Activated CD4-positive, alpha-beta T cell treated with anti-CD3 and anti-CD28 coated beads, Interleukin-2, amount 50 U/mL, for 4 hours (primary cell): Measurements from ENCODE around the gene PTPRM.

Source experiments
- DNase-seq, 2 experiments: peaks; one replicate each; pipeline ENCODE4 v3.0.0-alpha.2; 2020

The PTPRM gene

DNA sequence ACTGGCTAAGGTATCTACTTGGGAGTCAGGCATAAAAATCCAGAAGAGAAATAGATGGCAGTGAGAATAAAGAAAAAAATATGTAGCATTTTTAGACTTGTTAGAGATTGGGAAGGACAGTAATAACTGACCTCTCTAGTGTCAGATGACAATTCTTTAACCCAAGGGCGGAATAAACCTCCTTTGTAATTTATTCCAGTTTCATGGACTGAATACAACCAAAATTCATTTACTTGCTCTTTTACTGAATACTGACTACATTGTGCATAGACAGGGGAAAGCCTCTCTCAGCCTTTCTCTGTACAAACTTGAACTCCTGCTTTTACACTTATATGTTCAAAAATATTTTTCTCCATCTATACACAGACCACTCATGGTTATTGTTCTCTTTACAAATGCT is 566.8 kb downstream of the PTPRM start:
- DNase-seq: no peak

DNA sequence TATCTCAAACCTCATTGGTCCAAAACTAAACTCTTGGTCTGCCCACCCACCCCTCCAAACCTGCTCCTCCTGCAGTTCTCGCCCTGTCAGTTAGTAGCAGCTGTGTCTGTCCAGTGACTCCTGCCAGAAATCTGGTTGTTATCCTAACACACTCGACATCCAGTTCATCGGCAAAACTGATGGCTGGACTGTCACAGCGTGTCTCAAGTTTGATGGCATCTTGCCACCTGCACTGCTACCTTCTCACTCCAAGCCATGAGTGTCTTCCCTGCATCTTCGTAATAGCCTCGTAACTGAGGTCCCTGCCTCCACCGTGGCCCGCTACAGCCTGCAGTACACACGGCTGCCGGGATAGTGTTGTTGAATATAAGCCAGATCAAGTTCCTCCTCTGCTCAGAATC is 572.0 kb downstream of the PTPRM start:
- no peak for DNase-seq

DNA sequence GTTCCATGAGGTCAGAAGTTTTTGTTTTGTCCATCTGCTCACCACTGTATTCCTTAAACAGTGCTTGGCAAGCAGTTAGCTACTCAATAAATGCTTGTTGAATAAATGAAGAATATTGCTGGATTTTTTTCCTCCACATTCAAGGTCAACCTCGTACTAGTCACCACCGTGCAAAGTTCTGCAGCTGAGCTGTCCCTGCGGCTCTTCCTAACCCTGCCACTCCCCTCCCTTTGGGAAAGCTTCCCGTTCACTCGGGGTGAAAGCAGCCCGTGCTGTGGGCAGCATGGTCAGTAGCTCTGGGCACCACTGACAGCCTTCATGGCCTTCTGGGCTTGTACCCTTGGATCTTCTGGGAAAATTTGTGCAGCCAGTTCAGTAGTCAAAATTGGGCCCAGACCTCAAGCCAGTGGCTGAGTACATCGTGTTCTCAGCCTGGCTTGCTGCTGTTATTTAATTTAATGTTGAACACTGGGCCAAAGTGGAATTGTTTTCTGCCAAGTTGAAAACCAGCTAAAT is 572.8 kb downstream of the PTPRM start:
- DNase-seq: no peak

DNA sequence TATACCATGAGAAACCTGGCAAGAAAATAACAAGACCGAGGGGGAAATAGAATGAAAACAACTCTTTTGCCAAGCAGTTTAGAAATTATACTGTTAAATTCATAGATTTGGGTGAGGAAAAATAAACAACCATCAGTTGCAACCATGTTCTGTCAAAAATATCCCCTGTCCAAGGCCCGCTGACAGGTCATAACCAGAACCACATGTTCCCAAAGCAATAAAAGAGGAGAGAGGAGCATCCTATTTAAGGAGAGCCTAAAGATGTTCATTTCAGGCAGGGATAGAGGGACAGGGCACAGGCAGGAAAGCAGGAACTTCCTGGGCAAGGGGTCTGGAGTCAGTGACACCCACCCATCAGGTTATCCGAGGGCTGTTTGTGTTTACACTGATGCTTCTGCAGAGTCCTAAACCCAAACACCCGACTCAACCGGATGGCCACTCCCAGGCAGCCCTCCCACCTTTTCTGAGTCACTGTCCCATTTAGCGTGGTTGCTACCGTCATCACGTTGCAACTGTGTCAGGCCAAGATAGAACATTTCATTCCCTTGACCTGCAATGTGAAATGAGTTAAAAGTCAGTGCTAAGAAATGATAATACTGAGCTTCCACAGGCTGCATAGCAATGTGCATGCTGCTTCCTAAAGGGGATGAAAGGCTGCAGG is 573.9 kb downstream of the PTPRM start:
- no peak for DNase-seq

DNA sequence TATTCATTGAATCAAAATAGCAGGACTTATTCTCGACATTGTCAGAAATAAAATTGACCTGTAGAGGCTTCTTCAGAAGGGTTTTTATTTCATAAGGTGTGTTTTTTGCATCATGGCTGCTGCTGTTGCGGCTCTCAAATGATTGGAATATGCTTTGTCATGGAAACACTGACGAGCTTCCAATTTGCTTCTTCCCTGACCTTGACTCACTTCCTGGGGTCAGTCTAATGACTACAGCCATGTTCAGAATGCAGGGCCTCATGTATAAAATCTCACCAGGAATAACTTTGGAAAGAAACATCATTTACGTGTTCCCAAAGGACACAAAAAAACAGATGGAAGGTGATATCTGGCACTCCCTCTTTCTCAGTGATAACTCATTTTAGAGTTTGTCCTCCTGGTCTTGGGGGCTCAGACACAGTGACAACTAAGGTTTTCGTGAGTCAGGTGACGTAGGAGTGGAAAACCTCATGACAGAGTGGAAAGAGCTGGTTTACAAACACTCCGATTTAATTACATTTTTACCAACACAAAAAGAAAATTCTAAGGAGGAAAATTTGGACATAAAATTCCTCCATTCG is 575.1 kb downstream of the PTPRM start:
- no peak for DNase-seq

DNA sequence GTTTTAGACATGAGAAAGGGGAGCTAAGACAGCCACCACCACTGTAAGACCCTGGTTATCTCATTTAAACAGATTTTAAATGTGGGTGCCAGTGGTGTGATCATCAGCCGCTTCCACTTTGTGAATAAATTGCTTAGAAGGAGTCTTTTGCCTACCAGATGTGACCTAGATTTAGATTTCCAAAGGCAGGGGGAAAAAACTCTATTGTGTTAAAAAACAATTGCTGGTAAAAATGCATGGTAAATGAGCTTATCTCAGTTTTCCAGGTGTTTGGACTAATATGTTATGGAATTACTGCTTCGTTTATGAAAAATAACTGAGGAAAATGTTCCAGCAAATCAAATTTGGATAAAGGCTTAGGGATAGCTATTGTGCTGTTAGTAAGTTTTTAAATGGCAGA is 575.8 kb downstream of the PTPRM start:
- DNase-seq: no peak

DNA sequence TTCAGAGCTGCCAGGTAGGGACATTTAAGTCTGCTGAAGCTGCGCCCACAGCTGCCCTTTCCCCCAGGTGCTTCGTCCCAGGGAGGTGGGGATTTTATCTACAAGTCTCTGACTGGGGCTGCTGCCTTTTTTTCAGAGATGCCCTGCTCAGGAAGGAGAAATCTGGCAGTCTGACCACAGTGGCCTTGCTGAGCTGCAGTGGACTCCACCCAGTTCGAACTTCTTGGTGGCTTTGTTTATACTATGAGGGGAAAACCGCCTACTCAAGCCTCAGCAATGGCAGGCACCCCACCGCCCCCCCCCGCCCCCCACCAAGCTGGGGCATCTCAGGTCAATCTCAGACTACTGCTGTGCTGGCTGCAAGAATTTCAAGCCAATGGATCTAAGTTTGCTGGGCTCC is 584.1 kb downstream of the PTPRM start:
- no peak for DNase-seq

DNA sequence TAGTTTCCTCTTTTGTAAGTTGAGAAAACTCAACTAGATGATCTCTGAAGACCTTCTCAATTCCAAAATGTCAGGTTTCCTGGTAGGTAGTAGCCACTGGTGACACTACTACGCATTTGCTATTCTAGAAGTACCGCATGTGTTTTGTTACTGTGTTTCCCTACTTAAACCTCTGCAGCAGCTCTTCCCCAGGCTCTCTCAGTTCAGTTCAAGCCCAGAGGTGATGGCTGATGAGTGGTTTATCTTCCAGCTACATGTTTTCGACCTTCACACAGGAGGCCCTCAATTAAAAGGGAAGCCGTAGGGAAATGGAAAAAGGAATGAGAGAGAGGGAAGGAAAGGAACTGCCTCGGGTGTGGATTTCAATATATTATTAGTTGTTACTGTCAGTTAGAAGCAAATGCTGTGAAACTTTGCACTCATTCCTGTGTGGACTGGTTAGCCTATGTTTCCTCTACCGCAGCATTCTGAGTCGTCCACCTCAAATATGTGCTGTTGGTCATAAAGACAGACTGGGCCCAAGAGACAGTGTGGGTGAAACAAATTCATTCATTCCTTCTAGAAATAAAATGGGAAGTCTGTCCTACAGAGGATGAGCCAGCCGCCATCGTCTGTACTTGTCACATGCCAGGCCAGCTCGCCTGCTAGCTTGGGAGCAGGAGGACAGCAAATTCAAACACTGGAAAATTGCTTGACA is 586.9 kb downstream of the PTPRM start:
- DNase-seq: no peak

DNA sequence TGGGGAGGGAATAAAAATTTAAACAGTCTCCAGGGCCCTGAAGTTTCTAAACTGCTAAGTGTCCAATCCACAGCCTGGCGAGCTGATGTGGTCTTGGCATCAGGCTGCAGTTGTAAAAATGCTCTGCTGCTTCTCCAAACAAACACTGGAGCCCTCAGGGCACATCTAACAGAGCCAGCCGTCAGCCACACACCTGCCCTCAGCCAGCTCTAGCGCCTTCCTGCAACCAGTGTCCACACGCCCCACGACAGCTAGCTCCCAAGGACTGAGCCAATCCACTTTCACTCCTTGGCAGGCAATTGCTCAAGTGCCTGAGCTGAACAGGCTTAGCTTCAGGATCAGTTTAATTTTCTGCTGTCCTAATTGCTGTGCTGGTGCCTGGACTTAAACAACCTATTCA is 595.7 kb downstream of the PTPRM start:
- DNase-seq: no peak

DNA sequence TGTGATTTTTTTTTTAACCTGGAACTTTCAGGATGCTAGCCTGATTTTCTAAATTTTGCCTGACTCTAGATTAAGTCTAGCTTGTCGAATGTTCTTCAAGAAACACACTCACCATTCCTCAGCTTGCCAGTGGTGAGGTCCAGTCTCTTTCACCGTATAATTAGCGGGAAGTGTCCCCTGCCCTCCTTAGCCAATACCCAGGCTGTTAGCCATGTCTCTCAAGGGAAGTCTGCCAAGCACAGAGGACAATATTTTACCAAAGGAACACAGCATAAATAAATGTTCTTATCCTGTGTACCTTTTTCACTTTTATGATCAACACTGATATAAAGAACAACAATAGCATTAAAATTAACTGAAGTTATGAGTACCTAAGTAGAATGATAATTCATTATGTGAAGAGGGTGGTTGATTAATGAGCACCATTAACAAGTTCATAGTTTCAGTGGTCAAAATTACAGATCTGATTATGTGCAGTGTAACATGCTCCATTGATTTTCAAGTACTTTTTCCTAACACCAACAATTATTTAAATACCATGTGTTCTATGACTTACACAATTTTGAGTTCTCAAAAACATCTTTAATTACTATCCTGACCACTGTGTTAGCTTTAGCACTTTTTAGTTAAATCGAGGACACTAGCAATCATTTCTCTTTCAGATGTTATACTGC is 596.3 kb downstream of the PTPRM start:
- no peak for DNase-seq

DNA sequence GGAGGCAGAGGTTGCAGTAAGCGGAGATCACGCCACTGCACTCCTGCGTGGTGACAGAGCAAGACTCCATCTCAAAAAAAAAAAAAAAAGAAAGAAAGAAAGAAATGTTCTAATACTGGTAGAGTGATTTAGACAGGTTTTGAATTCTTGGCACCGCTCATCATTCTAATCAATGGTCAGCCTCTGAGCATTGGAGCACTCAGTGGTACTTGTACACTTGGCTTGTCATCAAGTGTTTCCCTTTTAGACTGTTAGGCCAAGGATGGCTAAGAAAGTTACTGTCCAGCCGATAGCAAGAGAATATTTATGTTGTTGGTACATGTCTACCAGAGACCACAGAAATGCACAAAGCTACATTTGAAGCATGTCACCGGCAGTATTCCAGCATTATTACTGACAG is 598.0 kb downstream of the PTPRM start:
- no peak for DNase-seq

DNA sequence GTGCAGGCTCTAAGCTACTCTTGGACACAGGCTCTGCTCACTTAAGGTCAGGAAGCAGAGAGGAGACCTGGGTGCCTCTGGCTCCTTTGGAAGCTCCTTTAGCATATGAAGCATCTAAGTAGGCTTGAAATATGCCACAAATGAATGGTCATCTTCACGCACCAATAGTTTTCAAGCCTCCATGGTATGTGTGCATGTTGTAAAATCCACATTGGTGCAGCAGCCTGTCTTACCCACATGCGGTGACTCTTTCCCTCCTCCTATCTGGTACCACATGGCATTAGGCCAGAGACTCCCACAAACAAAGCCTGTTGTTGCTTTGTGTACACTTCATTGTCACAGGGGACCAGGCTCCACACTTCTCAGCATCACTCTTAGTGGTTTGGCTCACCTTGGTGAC is 599.9 kb downstream of the PTPRM start:
- DNase-seq: no peak

DNA sequence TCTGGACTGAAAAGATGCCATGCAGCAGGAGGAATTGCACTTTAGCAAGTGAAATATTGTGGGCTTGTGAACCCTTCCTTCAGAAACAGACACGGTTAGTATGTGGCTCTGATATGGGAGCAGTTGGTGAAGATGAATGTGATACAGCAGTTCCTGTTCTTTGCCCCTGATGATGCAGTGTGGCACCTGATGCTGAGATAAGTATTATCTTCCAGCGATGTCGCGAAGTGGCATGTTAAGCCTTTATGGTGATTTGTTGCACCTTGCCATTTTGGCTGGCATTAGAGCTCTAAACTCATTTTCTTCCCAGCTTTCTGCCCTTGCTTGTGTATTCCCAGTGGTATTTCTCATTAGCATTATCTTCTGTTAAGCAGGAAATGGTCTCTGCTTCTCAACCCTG is 600.6 kb downstream of the PTPRM start:
- DNase-seq: no peak

DNA sequence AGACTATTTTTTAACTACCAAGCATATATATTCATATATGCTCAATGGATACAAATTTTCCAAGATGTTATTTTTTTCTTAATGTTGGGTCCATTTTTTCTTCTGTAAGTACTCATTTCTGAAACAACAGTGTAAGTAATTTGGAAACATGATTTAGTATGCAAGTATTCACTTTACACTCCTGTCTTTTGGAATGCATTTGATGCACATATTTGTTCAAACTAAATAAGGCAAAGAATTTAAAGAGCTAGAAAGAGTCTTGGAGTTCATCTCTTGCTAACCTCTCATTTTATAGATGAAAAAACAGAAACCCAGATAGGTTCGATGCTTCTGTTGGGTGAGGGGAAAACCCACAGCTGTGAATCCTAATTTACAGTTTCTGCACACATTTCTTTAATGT is 602.6 kb downstream of the PTPRM start:
- DNase-seq: no peak

DNA sequence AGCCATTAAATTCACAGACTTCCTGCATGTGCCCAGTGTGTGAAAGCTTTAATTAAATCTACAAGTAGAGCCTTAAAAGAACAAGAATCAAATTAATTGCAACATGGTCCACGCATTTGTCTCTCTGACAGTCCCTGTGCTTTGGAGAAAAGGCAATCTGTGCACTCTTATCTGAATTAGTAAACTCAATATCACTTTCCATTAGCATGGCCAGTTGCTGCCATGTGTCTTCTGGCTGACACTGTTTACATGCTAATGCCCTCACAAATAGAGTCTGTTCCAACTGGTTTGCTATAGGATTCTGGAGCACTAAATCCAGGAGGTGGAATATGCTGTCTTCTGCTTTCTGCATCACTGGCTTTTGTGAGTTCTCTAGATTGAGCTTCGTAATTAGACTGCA is 607.7 kb downstream of the PTPRM start:
- no peak for DNase-seq

DNA sequence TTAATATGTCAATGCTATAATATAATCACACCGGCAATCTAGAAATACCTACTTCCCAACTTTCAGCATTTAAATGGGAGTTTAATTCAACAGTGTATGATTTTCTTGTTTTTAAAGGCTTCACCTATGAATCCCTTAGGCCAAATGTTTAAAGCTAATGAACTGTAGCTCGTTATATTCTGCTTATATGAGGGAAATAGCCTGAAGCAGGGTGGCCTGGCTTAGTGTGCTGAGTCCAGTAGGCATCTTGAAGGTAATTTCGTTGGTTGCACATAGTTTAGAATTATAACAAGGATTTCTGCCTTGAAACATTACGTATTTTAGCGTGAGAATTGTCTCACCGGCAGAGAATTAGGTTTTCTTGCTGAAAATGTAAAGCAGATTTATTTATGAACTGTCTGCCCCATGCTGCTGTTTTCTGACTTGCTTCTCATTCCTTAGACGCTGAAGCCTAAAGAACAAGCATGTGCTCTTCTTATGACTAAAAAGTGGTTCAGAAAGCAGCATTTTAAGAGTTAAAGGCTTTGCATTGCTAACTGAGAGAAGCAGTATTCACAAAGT is 608.5 kb downstream of the PTPRM start:
- no peak for DNase-seq

DNA sequence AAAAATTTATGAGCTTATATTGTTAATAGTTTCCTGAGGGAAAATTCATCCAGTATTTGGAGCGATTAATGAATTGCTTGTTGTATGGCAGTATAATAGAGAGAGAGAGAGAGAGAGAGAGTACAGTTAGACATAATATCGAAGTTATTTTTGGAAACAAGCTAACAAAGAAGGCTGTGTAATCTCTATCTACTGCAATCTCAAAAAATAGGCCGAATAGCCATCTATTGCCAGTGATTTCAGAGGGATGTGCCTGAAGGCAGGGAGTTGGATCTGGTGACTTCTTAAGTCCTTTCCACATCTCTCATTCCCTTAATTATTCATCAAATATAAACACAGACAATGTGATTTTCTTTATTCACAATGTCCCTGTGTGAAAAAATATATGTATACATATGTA is 609.0 kb downstream of the PTPRM start:
- DNase-seq: no peak

DNA sequence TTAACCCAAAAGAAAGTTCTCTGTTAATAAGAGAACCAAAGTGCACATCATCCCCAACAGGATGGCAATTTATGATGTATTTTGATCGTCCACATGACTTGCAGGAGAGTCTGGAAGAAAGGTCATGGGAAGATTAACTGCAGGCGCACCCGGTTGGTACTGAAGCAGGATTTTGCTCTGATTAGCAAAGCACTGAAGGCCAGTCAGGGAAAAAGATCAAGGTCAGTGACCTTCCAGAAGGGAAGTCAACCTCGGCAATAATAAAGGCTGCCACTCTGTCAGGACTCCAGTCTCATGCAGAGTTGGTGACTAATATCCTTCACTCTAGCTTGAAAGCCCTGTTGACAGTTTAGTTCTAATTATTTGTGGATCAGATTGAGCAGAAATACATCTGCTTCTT is 609.4 kb downstream of the PTPRM start:
- no peak for DNase-seq

DNA sequence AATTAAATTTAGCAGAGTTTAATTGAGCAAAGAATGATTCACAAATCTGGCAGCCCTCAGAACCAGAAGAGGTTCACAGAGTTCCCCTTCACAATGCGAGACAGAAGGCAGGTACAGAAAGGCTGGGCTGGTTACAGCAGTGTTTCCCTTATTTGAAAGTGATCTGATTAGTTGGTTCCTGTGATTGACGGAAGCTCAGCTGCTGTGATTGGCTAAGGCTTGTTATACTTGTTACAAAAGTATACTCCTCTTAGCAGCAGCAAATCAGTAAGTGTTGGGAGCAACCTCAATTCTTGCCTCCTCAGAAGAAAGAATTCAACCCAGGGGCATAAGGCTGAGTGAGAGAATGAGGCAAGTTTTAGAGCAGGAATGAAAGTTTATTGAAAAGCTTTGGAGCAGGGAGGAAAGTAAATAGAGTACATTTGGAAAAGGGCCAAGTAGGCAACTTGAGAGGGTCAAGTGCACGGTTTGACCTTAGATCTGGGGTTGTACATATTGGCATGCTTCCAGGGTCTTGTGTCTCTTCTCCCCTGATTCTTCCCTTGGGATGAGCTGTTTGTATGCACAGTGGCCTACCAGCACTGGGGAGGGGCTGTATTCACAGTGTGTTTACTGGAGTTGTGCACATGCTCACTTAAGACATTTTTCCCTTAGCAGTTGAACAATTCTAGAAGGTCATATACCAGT is 610.4 kb downstream of the PTPRM start:
- DNase-seq: no peak

DNA sequence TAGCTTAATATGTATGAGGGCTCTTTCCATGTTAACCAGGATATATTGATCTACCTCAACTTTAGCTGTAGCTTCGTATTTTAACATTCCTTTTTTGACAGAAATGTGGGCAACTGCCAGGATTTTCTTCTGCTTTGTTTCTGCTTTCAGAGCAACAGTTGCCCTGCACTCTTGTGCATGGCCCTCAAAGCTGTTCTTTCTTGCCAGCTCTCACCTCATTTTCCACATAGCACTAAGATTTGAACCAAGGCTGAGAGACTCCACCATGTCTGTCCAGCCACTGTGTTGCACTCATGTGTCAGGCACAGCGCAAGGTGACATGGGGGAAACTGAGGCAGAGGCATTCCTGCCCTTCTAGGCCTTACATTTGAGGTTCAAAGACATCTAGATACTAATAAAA is 619.3 kb downstream of the PTPRM start:
- no peak for DNase-seq

DNA sequence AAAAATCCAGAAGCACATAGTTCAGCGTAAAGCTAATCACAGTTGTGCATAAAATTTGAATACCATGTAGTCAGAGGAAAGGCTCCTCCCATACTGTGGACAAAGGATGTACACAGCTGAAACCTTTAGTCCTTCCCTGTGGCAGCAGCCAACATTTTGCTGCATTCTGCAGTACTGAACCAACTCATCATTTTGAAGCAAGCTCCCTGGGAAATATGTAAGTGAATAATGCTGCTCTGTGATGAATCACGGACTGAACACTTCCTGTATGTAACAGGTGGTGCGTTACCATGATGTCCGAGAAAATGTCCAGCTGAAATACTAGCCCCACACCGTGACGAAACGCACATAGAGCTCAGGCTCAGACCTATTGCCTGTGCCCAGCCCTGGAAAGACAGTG is 621.1 kb downstream of the PTPRM start:
- DNase-seq: no peak

DNA sequence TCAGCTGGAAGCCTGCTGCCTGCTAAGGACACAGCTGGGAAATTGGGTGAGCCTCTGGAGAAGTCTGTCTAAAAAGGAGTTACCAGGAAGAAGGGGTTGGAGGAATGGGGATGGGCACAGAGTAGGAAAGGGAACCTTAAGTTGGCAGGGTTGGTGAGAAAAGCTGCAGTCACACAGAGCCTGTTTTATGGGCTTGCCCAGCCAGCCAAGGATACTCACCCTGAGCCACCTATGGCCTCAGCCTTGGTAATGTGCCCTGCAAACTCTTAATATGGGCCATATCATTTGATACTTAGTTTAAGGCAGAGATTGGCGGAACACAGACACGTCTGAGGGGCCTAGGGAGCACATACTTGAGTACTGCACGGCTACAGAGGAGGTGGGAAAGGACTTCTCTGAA is 623.9 kb downstream of the PTPRM start:
- no peak for DNase-seq

DNA sequence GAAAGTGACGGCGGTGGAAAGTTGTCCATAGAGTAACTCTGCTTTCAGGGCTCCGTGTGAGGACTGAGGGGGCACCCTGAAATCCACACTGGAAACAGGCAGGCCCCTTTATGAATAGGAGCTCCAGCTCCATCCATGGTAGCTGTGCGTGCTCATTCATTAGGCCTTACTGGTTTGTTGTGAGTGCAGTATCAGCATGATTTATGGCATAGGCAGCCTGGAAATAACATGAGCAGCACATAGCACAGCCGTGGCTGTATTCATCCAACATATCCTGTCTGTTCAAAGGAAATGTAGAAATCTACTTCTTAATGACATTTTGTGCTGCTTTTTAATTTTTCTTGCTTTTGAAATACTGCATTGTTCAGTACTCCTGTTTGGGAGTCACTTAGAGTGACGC is 627.3 kb downstream of the PTPRM start:
- DNase-seq: no peak
